ENCODE data around the gene AHNAK.
"Not testable (repeated sequence)": the region's sequence is repeated elsewhere in the genome, so short reads cannot be mapped to it uniquely, and the experiment has no call there.

Gene AHNAK, protein sequence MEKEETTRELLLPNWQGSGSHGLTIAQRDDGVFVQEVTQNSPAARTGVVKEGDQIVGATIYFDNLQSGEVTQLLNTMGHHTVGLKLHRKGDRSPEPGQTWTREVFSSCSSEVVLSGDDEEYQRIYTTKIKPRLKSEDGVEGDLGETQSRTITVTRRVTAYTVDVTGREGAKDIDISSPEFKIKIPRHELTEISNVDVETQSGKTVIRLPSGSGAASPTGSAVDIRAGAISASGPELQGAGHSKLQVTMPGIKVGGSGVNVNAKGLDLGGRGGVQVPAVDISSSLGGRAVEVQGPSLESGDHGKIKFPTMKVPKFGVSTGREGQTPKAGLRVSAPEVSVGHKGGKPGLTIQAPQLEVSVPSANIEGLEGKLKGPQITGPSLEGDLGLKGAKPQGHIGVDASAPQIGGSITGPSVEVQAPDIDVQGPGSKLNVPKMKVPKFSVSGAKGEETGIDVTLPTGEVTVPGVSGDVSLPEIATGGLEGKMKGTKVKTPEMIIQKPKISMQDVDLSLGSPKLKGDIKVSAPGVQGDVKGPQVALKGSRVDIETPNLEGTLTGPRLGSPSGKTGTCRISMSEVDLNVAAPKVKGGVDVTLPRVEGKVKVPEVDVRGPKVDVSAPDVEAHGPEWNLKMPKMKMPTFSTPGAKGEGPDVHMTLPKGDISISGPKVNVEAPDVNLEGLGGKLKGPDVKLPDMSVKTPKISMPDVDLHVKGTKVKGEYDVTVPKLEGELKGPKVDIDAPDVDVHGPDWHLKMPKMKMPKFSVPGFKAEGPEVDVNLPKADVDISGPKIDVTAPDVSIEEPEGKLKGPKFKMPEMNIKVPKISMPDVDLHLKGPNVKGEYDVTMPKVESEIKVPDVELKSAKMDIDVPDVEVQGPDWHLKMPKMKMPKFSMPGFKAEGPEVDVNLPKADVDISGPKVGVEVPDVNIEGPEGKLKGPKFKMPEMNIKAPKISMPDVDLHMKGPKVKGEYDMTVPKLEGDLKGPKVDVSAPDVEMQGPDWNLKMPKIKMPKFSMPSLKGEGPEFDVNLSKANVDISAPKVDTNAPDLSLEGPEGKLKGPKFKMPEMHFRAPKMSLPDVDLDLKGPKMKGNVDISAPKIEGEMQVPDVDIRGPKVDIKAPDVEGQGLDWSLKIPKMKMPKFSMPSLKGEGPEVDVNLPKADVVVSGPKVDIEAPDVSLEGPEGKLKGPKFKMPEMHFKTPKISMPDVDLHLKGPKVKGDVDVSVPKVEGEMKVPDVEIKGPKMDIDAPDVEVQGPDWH (N-terminal part only)

DNA sequence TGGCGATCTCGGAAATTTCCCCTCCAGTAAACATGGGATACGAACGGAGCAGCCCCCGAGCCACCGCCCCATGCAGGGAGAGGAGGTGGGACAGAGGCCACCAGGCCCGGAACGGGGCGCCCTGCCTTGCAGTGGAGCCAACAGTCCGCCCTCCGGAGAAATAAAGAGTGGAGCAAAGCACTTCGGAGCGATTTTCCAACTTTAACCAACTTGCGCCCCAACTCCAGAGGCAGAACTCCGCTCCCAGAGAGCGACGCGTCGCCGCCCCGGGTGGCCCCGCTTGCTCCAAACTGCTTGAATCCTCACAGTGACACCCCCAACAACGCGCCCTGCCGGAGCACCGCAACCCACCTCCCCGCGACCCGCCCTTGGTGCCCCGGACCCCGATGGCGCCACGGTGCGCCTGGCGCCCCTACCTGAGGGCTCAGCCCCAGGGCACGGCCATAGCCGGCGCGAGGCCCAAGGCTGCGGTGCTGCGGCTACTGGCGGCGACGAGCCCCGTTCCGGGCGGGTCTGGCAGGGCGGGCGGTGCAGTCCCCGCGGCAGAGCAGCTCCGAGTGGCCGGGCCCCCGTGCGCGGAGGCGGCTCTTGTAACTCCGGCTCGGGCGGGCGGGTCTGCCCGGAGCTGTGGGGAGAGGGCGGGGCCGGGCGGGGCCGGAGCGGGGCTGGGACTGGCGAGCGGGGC, at the start of gene AHNAK:
AHNAK (minus strand) TSS at position 563 of the 685 bp plus-strand sequence. CDS start 10,708 bp downstream, outside the sequence.
- DNase-seq: no peak

DNA sequence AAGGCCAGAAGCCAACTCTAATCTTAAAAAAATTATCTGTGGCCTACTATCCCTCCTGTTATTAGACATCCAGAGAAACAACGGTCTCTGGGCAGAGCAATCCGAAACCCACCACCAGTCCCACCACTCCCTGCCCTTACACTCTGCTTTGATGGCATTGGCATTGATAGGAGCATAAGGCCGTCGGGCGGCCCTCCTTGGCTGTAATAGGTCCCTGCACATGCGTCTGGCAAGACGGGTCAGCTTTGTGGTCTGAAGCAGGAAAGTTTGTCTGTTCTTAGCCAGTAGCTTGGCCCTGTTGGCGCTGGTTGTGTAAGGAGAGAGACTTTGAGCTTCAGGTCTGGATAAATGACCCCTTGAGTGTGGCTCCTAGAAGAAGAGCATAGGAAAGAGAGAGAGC, 48.5 kb upstream of the AHNAK start:
- DNase-seq: no peak

DNA sequence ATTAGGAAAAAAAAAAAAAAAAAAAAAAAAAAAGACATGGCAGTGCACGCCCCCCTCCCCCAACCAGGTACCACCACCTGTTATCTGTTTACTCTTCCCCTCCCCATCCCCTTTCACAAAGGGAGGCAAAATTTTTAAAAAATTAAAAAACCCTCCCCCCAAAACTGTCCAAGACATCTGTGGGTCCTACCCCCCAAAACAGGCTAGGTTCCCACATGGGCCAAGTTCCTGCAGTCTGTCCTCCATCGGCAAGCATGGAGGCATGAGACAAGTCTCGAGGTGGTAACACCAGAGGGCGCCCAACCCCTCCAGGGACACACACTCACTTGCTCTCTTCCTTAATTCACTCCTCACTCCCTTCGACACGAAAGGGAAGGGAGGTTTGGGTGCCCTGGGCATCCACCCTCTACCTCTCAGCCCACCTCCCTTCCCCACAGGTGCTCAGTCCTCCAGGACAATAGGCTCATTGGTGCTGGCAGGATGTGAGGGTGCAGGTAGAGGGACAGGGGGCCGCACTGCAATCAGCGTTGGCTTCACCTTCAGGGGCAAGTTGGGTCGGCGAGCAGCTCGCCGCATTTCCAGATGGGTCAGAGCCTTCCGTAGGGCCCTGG, 46.9 kb upstream of the AHNAK start:
- peak; percentile 63 for DNase-seq

DNA sequence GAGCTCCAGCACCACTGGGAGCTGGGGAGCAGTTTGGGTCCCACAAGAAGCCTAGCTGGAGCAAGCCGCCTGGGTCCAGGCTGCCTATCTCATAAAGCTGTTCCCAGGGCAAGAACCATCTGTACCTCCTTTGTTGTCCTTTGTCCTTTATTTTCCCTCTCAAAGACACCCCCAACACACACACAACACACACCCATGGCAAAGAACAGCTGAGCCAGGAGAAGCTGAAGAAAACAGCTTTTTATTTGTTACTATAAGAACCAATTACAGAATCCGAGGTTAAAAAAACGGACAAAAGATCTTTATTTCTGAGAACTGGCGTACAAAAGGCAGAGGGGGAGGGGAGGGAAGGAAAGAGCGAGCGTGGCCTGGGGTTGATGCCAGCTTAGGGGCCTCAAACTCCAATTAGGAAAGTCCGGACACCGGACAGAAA, 46.4 kb upstream of the AHNAK start:
- DNase-seq: no peak

DNA sequence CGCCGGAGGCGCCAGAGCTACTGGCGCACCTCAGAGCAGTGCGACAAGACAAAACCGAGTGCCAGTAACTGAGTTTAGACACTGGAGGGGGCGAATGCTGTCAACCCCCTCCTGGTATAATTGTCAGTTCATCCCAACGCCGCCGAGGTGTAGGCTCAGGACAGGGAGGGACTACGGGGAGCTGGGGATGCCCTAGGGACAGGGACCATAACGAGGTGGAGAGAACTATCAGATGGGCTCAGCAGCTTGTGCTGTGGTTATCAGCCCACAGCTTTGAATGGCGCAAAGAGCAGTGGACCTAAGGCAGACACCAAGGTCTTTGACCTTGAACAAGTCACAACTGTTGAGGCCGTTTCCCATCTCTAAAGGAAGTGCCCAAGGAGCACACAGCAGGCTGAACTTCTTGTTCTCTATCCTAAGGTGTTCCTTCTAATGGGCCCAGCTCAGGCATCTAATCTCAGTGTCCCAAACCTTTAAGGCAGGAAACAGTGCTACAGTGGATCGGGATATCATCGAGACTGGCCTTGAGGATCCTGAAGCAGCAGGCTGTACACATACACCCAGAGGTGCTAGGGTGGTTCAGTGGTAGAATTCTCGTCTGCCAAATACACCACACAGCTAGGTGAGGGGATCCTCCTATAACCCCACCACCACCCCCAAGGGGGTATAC, 45.7 kb upstream of the AHNAK start:
- no peak for DNase-seq

DNA sequence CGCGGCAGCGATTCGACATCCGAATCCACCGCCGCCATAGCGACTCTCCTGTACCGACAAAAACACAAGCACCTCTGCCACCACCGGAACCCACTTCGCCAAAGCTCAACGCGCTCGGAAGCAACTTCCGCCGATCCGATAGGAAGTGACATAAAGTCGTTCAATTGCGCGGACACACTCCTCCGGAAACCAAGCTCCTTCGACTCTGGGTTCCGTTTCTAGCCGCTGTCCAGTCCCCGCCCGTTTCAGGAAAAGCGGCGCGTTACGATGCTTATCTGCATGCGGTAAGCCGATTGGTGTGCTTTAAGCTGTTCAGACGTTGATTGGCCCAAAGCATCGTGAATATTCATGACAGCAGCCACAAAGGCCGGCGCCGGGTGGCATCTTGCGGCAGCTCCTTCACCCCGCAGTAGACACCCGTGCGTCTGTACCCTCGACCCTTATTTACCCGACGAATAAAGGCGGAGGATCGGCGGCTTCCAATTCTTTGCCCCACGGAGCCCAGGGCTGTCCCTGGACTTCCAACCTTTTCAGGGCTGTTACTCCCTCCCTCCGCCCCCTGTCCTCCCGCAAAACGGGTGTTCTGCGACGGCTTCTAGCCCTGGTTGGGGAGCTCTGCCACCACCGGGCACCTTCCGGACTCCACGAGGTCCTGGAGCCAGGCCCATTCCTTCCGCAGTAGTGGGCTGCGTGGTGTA, 45.0 kb upstream of the AHNAK start, which contains the start of gene TUT1:
TUT1 (minus strand) TSS at position 76 of the 698 bp plus-strand sequence; CDS start at position 38, 38 bp downstream.
- DNase-seq: peak; percentile 99

DNA sequence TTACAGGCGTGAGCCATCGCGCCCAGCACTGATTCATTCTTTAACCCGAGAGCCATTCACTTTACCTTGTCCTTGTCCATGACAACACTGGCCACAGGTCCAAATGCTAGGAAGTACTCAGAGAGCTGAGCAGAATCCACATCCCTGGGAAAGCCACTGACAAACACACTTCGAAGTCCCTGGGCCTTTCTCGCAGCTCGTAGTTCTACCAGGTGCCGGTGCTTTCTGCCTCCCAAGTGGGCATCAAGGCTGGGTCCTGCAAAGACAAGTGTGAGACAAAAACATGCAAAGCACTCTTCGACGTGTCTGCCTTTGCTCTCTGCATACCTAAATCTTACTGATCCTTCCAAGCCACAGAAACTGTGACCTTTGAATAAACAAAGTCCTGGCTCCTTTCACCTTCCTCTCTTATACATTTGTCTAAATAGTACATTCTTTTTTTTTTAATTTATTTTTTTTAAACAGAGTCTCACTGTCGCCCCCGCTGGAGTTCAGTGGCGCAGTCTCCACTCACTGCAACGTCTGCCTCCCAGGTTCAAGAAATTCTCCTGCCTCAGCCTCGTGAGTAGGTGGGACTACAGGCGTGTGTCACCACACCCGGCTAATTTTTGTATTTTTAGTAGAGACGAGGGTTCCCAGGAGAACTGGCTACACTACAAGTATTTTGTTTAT, 42.5 kb upstream of the AHNAK start:
- no peak for DNase-seq

DNA sequence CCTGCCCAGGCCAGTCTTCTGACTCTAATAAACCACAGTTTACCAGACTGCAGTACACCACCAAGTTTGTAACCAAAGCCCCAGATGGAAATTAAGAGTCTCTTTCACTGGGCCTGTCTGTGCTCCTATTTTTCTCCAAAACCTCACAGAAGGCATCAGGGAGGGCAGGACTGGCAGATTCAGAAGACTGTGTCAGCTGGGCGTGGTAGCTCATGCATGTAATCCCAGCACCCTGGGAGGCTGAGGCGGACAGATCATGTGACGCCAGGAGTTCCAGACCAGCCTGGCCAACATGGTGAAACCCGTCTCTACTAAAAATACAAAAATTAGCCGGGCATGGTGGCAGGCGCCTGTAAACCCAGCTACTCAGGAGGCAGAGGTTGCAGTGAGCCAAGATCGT, 38.8 kb upstream of the AHNAK start:
- not testable (repeated sequence) for DNase-seq

DNA sequence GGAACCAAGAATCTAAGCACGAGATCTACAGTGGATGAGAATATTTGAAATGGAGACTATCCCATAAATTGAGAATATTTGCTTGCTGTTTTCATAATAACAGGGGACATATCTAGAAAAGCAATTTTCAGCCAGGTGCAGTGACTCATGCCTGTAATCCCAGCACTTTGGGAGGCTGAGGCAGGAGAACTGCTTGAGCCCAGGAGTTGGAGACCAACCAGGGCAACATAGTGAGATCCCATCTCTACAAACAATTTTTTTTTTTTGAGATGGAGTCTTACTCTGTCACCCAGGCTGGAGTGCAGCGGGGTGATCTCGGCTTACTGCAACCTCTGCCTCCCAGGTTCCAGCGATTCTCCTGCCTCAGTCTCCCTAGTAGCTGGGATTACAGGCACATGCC, 35.1 kb upstream of the AHNAK start:
- not testable (repeated sequence) for DNase-seq

DNA sequence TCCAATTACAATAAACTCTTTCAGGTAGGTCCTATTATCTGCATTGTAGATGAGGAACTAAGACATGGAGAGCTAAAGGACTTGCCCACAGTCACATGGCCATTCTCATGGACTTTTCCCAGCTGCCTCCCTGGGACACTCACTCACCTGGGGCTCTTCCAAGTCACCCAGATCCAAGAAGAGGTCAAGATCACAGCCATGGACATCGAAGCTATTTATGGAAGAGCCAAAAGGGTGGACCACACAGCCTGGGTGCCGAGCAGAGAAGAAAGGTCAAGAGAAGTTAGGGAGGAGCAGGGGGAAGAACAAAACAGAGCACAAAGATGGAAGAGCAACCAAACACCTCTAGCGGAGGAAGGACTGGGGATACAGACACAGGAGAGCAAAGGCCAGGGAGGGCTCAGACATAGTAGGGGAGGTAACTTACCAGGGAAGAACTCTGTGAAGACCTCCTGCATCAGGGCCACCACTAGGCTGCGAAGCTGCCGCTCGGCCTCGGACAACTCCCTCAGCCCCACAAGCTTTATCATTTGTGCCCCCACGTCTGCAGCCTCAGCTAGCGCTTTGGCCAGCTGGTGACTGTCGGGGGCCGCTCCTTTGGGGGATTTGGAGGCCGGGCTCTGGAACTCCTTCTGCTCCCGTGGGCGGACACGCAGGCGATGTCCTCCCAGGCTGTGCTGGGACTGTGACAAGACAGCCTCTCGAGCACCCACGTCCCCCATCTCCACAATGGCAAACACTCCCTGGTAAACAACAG, 34.5 kb upstream of the AHNAK start:
- no peak for DNase-seq

DNA sequence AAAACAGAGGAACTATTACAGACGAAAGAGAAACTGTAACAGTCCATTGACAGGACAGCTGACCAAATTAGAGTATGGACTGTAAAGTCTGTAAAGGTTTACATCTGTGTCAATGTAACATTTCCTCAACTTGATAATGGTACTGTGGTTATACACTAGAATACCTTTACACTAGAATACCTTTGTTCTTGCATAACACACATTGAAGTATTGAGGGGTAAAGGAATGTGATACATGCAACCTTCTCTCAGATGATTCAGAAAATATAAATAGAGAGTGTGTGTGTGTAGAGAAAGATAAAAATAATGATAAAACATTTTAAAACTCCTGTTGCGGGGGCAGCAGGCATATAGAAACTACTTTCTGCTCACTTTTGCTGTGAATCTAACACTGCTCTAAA, 32.6 kb upstream of the AHNAK start:
- no peak for DNase-seq

DNA sequence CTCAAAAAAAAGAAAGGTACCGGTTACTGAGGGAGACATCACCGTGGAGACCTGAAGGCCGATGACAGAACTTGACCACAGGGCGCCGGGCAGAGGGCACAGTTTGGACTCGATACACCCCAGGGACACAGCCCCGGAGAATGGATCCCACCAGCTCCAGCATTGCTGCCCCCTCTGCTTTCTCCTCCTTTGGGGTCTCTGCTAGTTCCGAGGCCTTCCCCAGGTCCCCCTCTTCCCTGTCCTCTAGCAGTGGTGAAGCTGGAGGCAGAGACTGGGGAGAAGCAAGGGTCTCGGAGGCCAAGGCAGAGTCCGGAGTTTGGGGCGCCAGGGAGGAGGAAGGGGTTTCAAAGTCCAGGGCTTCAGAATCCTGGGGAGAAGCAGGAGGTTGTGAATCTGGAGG, 31.9 kb upstream of the AHNAK start:
- DNase-seq: no peak

DNA sequence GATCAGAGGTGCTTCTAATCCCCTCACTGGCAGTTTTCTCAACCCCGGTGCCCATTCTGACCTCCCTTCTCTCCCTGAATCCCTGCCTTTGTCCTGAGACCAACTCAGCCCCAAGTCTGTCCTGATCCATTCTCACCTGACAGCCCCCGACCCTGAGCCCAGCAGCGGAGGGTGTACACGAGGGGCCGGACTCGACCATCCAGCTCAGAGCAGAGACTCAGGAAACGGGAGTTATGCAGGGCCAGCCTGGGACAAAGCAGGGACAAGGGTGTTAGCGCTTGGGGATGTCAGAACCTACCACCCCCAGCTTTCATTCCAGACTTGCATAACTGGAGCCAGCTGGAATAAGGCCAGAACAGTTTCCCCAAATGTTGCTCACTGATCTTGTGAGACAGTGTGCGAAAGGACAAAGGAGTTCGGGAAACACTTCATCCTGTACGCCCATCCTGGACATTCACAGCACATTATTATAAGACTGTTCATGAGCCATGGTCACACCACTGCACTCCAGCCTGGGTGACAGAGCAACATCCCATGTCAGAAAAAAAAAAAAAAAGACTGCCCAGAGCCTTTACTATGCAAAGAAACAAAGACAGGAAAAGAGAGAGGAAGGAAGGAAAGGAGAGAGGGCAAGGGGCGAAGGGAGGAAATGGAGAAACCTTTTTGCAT, 30.6 kb upstream of the AHNAK start:
- DNase-seq: no peak

DNA sequence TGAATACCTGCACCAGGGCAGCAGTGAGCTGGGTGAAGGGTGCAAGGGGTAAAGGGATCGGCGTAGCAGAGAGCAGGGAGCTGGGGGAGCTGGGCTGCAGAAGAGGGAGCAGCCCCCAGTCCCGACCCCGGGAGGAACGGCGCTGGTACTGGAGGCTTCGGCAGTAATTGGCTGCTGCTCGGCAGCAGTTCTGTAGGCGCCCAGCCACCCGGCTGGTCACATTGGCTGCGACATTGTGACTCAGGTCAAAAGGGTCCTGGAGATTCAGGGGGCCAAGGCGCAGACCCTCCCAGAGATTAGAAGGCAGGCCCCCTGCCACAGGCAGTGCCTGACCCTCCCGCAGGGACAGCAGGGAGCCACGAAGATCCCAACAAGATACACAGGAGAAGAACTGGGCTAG, 29.2 kb upstream of the AHNAK start:
- no peak for DNase-seq

DNA sequence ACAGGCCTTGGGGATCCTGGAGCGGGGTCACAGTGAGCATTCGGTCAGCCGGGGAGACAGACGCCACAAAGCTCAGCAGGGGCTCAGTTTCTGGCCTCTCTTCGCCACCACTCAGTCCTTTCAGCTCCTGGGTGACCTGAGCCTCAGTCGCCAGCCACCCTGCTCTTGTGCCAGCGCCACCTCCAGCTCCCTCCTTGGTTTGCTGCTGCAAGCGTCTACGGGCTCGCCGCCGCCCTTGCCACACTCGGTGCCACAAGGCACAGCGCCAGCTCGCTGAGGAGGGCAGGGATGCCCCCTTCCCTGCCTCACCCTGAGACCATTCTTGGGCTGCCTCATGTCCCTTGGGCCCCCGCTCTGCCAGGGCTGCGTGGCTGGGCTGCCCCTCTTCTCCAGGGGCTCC, 28.6 kb upstream of the AHNAK start:
- no peak for DNase-seq

DNA sequence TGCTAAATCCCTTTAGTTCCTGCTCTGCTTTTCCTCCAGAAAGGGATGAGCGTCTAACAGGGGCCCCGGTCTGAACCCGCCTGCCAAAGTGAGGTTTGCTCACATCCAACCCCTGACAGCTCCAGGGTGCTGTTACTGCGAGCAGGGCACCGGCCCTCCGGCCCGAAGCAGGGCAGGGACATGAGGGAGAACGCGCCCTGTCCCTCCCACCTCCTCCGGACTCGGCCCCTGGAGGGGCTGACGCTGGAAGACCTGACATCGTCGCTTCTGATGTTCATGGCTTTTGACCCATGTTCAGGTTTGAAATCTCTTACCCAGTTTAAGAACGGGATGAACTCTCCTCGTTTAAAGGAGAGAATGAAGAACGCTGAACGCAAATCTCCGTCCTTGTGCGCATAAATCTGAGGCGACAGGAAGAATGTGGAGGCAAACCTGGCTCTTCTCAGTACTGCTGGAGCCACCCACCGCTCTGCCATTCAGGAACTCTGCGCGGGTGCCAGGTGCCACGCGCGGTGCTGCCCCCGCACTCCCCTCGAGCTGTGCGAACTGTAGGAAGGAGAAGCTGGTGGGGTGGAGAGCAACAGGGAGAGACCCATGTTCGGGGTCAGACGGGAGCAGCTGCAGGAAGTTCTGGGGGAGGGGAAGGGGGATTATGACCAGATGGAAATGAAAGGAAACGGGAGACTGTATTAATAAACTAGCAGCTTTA, 27.9 kb upstream of the AHNAK start:
- DNase-seq: no peak

DNA sequence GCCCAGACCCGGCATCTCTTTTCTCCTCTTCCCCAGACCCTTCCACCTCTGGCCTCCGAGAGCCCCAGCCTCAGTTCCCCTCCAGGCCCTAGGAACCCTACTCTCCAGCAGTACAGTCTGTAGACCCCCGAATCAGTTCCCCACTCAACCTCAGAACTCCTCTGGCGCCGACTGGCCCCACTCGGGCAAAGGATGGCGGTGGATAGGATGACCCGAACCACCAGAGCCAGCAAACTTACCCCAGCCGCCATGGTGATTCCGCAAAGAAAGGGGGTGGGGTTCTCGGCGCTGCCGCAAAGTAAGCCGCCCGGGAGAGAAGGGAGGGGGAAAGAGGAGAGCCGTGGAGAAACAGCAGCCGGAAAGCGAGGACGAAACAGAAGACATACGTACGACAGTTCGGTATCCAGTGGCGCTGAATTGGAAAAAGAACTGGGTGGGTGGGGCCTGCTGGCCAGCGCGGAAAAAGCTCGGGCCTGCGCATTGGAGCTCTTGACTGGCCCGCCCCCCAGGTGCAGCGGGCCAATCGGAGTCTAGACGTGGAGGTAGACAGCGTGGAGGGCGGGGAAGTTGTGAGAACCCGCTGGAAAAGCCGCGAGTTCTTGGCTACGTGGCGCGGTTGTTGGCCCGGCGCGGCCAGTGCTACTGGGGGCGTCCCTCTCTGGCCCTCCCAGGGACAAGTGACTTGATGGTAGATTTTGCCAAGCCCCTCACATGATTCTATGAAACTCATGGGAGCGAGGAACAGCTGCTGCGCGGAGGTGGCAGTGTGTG, 27.2 kb upstream of the AHNAK start, which contains the start of gene EEF1G:
EEF1G (minus strand) TSS at position 300 of the 771 bp plus-strand sequence; CDS start at position 251, 49 bp downstream.
- peak; percentile 99 for DNase-seq
